ENCODE measurements around the gene HSPA9. TPM values are rescaled to one million over a fixed set of nuclear protein-coding genes. Genes with fewer than 3 reads are reported as not detected.

HSPA9 gene
- total and polyA plus RNA-seq, 7 donors, result 75.1 to 244 (median 148) TPM

GRCh38 chr5:138564242-138564641, 11.0 kb downstream of the HSPA9 start:
- no peak for DNase-seq
- peaks cover 52 to 98% (median 71%) of the 10 kb centered on the region in 4 donors for H3K36me3 ChIP-seq
- H3K4me1 ChIP-seq, result peaks cover 0 to 5% (median 0%) of the 10 kb centered on the region in 4 donors
- TF ChIP-seq POLR2AphosphoS5 (IDR thresholded peaks at IDR 0.05) (no peak), EP300 (IDR thresholded peaks at IDR 0.05) (no peak), POLR2A (IDR thresholded peaks at IDR 0.05) (no peak), CTCF (IDR thresholded peaks at IDR 0.05) (no peak)
- intact Hi-C loops (cut with DNase I), result no loop called here
- no peaks in the 10 kb centered on the region for H3K9me3 ChIP-seq
- no peak overlapping the region for H3K4me3 ChIP-seq
- H3K27me3 ChIP-seq, result no peaks in the 10 kb centered on the region
- WGBS, 2 donors, result 78 to 91% methylated on average over 9 of the region's 9 CpGs
- H3K27ac ChIP-seq, result no peak overlapping the region

- TF ChIP-seq POLR2AphosphoS5 (IDR thresholded peaks at IDR 0.05) (no peak), POLR2A (IDR thresholded peaks at IDR 0.05) (no peak), EP300 (IDR thresholded peaks at IDR 0.05) (no peak), CTCF (IDR thresholded peaks at IDR 0.05) (no peak)
- H3K4me3 ChIP-seq, result no peak overlapping the region
- 84 to 90% methylated on average over 3 of the region's 3 CpGs for WGBS, 2 donors
Measured at GRCh38 chr5:138563340-138564118, 11.7 kb downstream of the HSPA9 start.

GRCh38 chr5:138560971-138561370, 14.2 kb downstream of the HSPA9 start:
- Histone ChIP-seq H3K4me3 (no peak overlapping the region), H3K36me3 (peaks cover 55 to 98% (median 72%) of the 10 kb centered on the region in 4 donors), H3K27me3 (no peaks in the 10 kb centered on the region), H3K27ac (no peak overlapping the region), H3K4me1 (peaks cover 0 to 5% (median 0%) of the 10 kb centered on the region in 4 donors), H3K9me3 (no peaks in the 10 kb centered on the region)
- 93 to 95% methylated on average over 6 of the region's 6 CpGs for WGBS, 2 donors
- TF ChIP-seq EP300 (IDR thresholded peaks at IDR 0.05) (no peak), CTCF (IDR thresholded peaks at IDR 0.05) (no peak), POLR2AphosphoS5 (IDR thresholded peaks at IDR 0.05) (no peak), POLR2A (IDR thresholded peaks at IDR 0.05) (no peak)
- no peak for DNase-seq
- intact Hi-C loops (cut with DNase I), result no loop called here

More at GRCh38 chr5:138563340-138564118, 11.7 kb downstream of the HSPA9 start:
- Histone ChIP-seq H3K27ac (no peak overlapping the region), H3K27me3 (no peaks in the 10 kb centered on the region), H3K9me3 (no peaks in the 10 kb centered on the region), H3K4me1 (peaks cover 0 to 5% (median 0%) of the 10 kb centered on the region in 4 donors), H3K36me3 (peaks cover 44 to 98% (median 72%) of the 10 kb centered on the region in 4 donors)
- intact Hi-C loops (cut with DNase I), result no loop called here
- DNase-seq, result no peak

- intact Hi-C loops (cut with DNase I), result no loop called here
- WGBS, 2 donors, result 82 to 93% methylated on average over 7 of the region's 7 CpGs
- peaks cover 0 to 5% (median 0%) of the 10 kb centered on the region in 4 donors for H3K4me1 ChIP-seq
- peaks cover 57 to 98% (median 67%) of the 10 kb centered on the region in 4 donors for H3K36me3 ChIP-seq
- no peak overlapping the region for H3K27ac ChIP-seq
- TF ChIP-seq CTCF (IDR thresholded peaks at IDR 0.05) (no peak), EP300 (IDR thresholded peaks at IDR 0.05) (no peak), POLR2A (IDR thresholded peaks at IDR 0.05) (no peak), POLR2AphosphoS5 (IDR thresholded peaks at IDR 0.05) (no peak)
- H3K27me3 ChIP-seq, result no peaks in the 10 kb centered on the region
- H3K4me3 ChIP-seq, result no peak overlapping the region
- DNase-seq, result no peak
- H3K9me3 ChIP-seq, result no peaks in the 10 kb centered on the region
Measured at GRCh38 chr5:138559937-138560336, 15.3 kb downstream of the HSPA9 start.

Data from sigmoid colon (tissue), 7 donors.